Activated B cell treated with CpG ODN at 0.5 μM for 24 hours (primary cell): Measurements from ENCODE around the gene TNF. TPM values are rescaled to one million over a fixed set of nuclear protein-coding genes. Genes with fewer than 3 reads are reported as not detected.

Source experiments
- ATAC-seq: fragments of 200-7000 bp; cut with Tn5 transposase; one replicate; pipeline ENCODE4 v1.10.0; 2021; ENCODE audit warnings: low read depth, mild to moderate bottlenecking, moderate library complexity
- CTCF ChIA-PET: fragments of 350-600 bp; sonication (Branson Sonifier 250); formaldehyde crosslinking; loops from one replicate; lab custom pipeline; 2021; ENCODE audit warnings: antibody characterized with exemption; lab: Charles Lee
- POLR2A ChIA-PET: fragments of 350-600 bp; sonication (Branson Sonifier 250); formaldehyde crosslinking; loops from one replicate; lab custom pipeline; 2021; ENCODE audit warnings: antibody characterized with exemption; lab: Charles Lee
- DNase-seq: peaks from one replicate; pipeline ENCODE4 v3.0.0; 2022
- H3K27ac Mint-ChIP-seq: one replicate; pipeline ENCODE4 v1.8.0; 2020; ENCODE audit warnings: mixed read lengths
- H3K27me3 Mint-ChIP-seq: one replicate; pipeline ENCODE4 v1.8.0; 2021; ENCODE audit warnings: mixed read lengths
- H3K36me3 Mint-ChIP-seq: one replicate; pipeline ENCODE4 v1.8.0; 2021; ENCODE audit warnings: low read depth, mixed read lengths
- H3K4me1 Mint-ChIP-seq: one replicate; pipeline ENCODE4 v1.8.0; 2021; ENCODE audit warnings: mixed read lengths
- H3K4me3 Mint-ChIP-seq: one replicate; pipeline ENCODE4 v1.8.0; 2020; ENCODE audit warnings: mild to moderate bottlenecking, mixed read lengths
- H3K9me3 Mint-ChIP-seq: one replicate; pipeline ENCODE4 v1.8.0; 2020; ENCODE audit warnings: mixed read lengths
- CTCF ChIP-seq: fragments of 200-600 bp; IDR thresholded peaks from one replicate; pipeline ENCODE4 v1.8.0; 2022; ENCODE audit warnings: antibody characterized with exemption, mild to moderate bottlenecking
- intact Hi-C: fragments of 100-400 bp; cut with micrococcal nuclease; formaldehyde crosslinking; loops from one replicate; pipeline ENCODE4 v1.15.1; 2024
- total RNA-seq: library from RNA; stranded (reverse); gene quantifications from 2 replicates; pipeline ENCODE4 v1.2.3, GENCODE V29; 2022

Gene TNF
- total RNA-seq, 1 donor from 2014 or later: 139 TPM

- Mint-ChIP-seq H3K4me3 (no peak overlapping the region), H3K27ac (no peak overlapping the region), H3K27me3 (no peaks in the 10 kb centered on the region), H3K36me3 (peaks cover 92% of the 10 kb centered on the region), H3K9me3 (no peaks in the 10 kb centered on the region), H3K4me1 (peaks cover 35% of the 10 kb centered on the region)
- ATAC-seq (no peak), DNase-seq (no peak)
- intact Hi-C loops: no loop called here
- no peak for TF ChIP-seq CTCF
- ChIA-PET POLR2A (interaction anchor here (0.9 kb wide), 1 partner anchor 38 kb away, joined by 3 read pairs; the partner anchor contains the start of gene MICB), CTCF (interaction anchor here (1.5 kb wide), 1 partner anchor 15 kb away, joined by 3 read pairs; no protein-coding TSS in a partner anchor)
These were observed 39.6 kb upstream of the TNF start for GRCh38 chr6:31535538-31536324.

- no peaks in the 10 kb centered on the region for H3K9me3 Mint-ChIP-seq
- TF ChIP-seq CTCF: no peak
- peaks cover 53% of the 10 kb centered on the region for H3K4me1 Mint-ChIP-seq
- POLR2A ChIA-PET: interaction anchor here (1.0 to 4.6 kb wide), 3 partner anchors 41 to 113 kb away, joined by 3 to 41 read pairs (median 5); partner anchors contain the start of genes BAG6 and MICB
- ATAC-seq (no peak), DNase-seq (no peak)
- CTCF ChIA-PET: interaction anchor here (2.0 kb wide), 1 partner anchor 60 kb away, joined by 4 read pairs; no protein-coding TSS in a partner anchor
- H3K27ac Mint-ChIP-seq: peak overlapping the region; percentile 24
- H3K27me3 Mint-ChIP-seq: no peaks in the 10 kb centered on the region
- H3K4me3 Mint-ChIP-seq: peak overlapping the region; percentile 98
- peaks cover 79% of the 10 kb centered on the region for H3K36me3 Mint-ChIP-seq
- intact Hi-C loops: no loop called here
These were observed 36.5 kb upstream of the TNF start for GRCh38 chr6:31538805-31539400.

- ChIA-PET POLR2A (interaction anchor here (0.7 to 4.6 kb wide), 21 partner anchors 10 to 287 kb away, joined by 3 to 46 read pairs (median 13); partner anchors contain the start of genes BAG6, C6orf47, CSNK2B and GPANK1), CTCF (interaction anchor here (1.7 to 25.8 kb wide), 4 partner anchors 38 to 57 kb away, joined by 4 to 773 read pairs (median 313); partner anchors contain the start of genes LST1, LTA, LTB and NCR3)
- Mint-ChIP-seq H3K4me1 (peaks cover 52% of the 10 kb centered on the region), H3K27ac (peak overlapping the region; percentile 64), H3K36me3 (peaks cover 62% of the 10 kb centered on the region), H3K9me3 (no peaks in the 10 kb centered on the region), H3K27me3 (no peaks in the 10 kb centered on the region), H3K4me3 (peak overlapping the region; percentile 98)
- TF ChIP-seq CTCF: no peak
- DNase-seq (no peak), ATAC-seq (no peak)
- intact Hi-C loops: loop anchor here (1.0 to 10.0 kb wide), 3 partner anchors 46 to 654 kb away; partner anchors contain the start of genes BAG6, GPSM3 and PBX2
These were observed 34.7 kb upstream of the TNF start for GRCh38 chr6:31540640-31541039.

- peaks cover 51% of the 10 kb centered on the region for H3K4me1 Mint-ChIP-seq
- CTCF ChIA-PET: interaction anchor here (0.9 to 25.8 kb wide), 7 partner anchors 10 to 322 kb away, joined by 3 to 773 read pairs (median 13); partner anchors contain the start of genes LST1, LTA, LTB and NCR3
- POLR2A ChIA-PET: interaction anchor here (0.6 to 4.6 kb wide), 41 partner anchors 10 to 923 kb away, joined by 3 to 46 read pairs (median 6); partner anchors contain the start of genes ABHD16A, AIF1, BAG6 and C6orf47
- peak overlapping the region; percentile 98 for H3K4me3 Mint-ChIP-seq
- peaks cover 57% of the 10 kb centered on the region for H3K36me3 Mint-ChIP-seq
- no peaks in the 10 kb centered on the region for H3K27me3 Mint-ChIP-seq
- peak overlapping the region; percentile 97 for H3K27ac Mint-ChIP-seq
- DNase-seq (peak; percentile 33), ATAC-seq (peak; percentile 16)
- no peaks in the 10 kb centered on the region for H3K9me3 Mint-ChIP-seq
- intact Hi-C loops: loop anchor here (1.0 to 10.0 kb wide), 3 partner anchors 47 to 654 kb away; partner anchors contain the start of genes BAG6, GPSM3 and PBX2
- no peak for TF ChIP-seq CTCF
These were observed 34.2 kb upstream of the TNF start for GRCh38 chr6:31541059-31541657.
